Stimulated activated CD8-positive, alpha-beta memory T cell treated with anti-CD3 and anti-CD28 coated beads, Interleukin-2, amount 100 ng/mL, for 1 hour (primary cell): ENCODE data around the gene PCNA.
A peak's percentile ranks its signal among the peaks of the same experiment; 100 is the strongest.

Experiments
- DNase-seq, 2 donors: peaks; one replicate each; pipeline ENCODE4 v3.0.0-alpha.2; 2020; ENCODE audit warnings: low read depth in 2 of 2

PCNA gene

DNA sequence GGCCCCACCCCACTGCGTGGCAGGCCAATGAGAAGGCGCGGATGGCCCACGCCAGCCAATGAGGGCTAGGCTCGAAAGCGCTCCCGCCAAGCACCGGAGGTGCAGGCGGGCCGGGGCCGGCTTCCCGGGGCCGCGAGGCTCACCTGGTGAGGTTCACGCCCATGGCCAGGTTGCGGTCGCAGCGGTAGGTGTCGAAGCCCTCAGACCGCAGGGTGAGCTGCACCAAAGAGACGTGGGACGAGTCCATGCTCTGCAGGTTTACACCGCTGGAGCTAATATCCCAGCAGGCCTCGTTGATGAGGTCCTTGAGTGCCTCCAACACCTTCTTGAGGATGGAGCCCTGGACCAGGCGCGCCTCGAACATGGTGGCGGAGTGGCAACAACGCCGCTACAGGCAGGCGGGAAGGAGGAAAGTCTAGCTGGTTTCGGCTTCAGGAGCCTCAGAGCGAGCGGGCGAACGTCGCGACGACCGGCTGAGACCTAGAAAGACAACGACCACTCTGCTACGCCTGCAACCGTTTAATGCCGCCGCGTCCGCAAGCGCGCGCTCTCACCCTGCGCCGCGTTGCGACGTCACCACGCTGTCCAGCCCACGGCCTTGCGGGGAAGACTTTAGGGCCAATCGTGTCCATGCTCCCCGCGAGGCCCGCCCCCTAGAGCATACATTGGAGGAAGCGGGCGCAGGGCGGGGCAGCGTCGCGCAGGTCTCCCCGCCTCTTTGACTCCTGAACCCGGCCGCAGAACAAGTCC is at the start of gene PCNA:
PCNA (minus strand) TSS at position 524 of the 750 bp plus-strand sequence; CDS start at position 364, 160 bp downstream.
- peak; percentile 89 to 90 for DNase-seq

- no peak for DNase-seq
Measured at GRCh38 chr20:5168651-5169396, 49.1 kb upstream of the PCNA start.

GRCh38 chr20:5164645-5165625 is 45.2 kb upstream of the PCNA start:
- no peak for DNase-seq

- no peak for DNase-seq
Measured at GRCh38 chr20:5161536-5162164, 41.9 kb upstream of the PCNA start.

DNA sequence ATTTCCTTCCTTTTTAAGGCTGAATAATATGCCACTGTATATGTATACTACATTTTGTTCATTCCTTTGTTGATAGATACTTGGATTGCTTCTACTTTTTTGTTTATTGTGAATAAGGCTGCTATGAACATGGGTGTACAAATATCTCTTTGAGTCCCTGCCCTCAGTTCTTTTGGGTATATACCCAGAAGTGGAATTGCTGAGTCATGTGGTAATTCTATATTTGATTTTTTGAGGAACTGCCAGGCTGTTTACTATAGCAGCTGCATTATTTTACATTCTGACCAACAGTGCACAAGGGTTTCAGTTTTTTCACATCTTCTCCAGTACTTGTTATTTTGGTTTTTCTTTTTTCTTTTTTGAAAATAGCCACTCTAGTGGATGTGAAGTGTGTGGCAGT is 41.1 kb upstream of the PCNA start:
- DNase-seq: no peak

DNA sequence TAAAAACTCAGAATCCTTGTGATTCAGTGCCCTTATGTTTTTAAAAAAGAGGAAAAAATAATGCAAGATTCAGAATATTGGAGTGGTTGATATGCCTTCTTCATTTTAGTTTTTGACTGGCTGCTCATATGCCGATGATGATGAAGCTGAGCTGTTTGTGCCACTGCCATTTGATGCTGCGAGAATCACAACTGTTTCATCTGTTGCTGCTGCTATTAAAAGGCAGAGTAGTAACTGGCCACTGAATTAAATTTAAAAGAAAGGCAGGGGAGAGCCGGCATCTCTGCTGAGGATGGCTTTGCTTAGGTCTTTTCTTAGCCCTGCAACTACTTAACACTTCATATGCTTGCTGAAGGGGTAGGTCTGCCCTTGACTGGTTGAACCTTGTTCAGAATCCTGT is 40.2 kb upstream of the PCNA start:
- no peak for DNase-seq

DNA sequence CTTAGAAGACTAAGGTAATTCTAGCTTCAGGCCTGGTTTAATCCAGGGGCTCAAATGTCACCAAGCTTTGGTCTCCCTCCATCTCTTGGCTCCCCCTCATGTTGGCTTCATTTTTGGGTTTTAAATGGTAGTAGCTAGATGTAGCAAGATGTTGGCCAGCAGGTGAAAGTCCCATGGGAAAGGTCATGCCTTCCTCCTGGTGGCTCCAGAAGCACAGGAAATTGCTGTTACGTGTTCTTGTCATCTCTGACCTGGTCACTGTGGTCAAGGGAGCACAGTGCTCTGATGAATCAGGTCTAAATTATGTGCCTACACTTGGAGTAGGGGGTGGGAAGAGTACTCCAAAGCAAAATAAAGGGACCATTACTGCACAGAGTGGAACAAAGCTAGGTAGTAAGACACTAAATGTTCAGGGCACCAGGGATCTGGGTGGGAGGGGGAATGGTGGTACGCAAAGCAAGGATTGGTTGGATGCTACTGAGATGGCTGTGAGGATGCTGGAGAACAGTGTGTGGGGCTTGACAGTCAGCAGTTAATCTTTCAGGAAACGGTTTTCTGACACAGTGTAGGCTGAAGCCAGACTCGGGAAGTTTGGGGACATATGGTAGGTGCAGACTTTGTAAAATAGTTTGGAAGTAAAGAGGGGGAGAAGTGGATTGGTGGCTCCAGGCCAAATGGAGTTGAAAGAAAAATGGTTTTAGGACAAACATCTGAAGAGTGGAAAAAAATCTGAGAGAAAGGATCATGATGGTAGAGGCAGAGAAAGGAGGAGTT is 37.1 kb upstream of the PCNA start:
- DNase-seq: no peak

DNA sequence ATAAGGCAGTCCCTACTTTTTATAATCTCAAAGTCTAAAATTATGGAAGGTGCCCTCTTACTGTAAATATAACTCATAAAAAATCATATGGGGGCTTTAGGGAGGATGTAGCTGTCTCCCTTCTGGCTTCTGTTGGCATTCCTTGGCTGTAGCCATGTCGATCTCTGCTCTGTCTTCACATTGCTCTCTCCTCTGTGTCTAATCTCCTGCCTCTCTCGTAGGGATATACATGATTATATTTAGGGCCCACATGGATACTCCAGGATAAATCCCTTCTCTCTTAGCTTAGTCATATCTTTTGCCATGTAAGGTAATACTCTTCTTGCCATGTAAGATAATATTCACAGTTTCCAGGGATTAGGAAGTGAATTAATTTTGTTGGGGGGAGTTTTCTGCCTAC is 35.6 kb upstream of the PCNA start:
- DNase-seq: no peak

DNA sequence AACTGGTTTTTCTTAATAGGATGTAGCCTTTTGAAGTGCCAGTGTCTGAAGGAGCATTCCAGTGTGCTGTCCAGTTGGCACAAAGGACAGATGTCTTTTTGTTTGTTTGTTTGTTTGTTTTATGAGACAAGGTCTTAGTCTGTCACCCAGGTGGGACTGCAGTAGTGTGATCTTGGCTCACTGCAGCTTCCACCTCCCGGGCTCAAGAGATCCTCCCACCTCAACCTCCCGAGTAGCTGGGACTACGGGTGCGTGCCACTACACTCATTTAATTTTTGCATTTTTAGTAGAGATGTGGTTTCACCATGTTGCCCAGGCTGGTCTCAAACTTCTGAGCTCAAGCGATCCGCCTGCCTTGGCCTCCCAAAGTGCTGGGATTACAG is 34.8 kb upstream of the PCNA start:
- no peak for DNase-seq

GRCh38 chr20:5153612-5154542 is 34.1 kb upstream of the PCNA start:
- DNase-seq: no peak

DNA sequence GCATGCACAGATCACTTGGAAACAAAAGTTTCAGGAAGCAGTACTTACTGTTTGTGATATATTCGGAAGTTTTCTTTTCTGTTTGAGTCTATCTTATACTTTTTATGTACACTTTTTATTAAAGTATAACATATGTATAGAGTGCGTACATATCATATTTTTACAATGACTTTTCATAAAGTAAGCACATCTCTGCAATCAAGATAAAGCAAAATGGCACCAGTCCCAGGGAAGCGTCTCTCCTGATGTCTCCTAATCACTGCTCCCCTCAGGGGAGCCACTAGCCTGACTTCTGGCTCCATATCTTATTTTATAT is 33.4 kb upstream of the PCNA start:
- no peak for DNase-seq

DNA sequence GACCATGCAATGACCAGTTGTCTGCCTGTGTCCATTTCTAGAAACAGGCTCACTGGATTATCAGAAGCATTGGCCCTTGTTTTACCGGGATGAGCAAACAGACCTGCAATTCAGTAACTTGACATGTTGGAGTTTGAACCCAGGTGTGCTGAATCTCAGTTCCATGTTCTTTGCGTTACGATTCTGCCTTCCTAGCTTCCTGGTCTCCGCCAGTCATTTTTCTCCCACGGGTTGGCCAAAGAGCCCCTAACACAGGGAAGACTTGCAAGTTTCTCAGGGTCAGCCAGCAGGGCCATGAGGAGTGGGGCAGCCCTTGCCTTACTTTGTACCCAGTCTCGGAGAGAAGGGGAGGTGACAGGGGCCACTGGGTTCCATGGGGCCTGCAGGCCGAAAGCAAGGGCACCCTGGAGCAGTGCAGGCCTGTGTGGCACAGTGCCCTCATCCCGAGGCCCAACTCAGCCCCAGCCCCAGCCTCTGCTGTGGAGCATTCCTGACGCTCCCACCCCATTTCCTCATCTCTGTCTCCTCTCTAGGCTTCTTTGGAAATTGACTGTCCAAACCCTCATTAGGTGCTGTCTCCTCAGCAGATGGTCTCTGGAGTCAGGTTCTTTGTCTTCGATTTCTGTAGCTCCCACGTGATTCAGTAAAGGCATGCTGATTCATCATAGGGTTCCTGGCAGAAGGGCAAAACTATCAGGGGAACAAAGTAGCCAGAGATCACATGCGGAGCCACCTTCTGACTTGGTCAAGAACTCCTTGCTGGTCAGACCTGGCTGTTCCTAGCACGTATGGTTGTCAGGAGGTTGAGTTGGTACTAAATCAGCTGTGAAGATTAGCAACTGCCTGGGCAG is 30.7 kb upstream of the PCNA start:
- no peak for DNase-seq

GRCh38 chr20:5149892-5150225 is 30.1 kb upstream of the PCNA start:
- DNase-seq: no peak

GRCh38 chr20:5148581-5148980 is 28.8 kb upstream of the PCNA start:
- no peak for DNase-seq

DNA sequence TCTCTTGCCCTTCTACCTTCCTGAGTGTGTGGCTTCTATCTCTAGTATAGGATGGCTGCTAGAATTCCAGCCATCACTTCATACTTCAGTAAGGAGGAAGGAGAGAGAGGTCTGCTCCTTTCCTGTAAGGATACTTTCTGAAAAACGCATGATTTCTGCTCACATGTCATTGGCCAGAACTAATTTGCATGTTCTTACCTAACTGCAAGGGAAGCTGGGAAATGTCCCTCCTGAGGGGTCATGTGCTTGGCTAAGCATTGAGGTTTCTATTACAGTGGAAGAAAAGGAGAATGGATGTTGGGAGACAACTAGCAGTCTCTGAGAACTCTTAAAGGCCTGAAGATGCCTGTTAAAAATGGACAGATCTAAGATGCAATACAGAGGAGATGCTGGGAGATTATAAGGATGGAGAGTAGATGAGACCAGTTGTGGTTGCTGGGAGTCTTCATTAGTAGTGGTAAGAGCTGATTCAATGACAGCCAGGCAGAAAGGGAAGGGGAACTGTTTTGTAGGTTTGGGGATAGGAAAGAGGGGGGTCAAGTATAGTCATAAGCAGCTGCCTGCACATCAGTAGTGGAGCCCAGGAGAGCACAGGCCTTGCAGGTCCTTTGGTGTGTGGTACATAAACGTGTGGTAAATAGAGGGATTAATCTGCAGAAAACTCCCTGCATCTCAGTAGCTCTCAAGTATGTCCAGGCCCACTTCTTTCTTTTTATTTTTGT is 27.3 kb upstream of the PCNA start:
- DNase-seq: no peak

DNA sequence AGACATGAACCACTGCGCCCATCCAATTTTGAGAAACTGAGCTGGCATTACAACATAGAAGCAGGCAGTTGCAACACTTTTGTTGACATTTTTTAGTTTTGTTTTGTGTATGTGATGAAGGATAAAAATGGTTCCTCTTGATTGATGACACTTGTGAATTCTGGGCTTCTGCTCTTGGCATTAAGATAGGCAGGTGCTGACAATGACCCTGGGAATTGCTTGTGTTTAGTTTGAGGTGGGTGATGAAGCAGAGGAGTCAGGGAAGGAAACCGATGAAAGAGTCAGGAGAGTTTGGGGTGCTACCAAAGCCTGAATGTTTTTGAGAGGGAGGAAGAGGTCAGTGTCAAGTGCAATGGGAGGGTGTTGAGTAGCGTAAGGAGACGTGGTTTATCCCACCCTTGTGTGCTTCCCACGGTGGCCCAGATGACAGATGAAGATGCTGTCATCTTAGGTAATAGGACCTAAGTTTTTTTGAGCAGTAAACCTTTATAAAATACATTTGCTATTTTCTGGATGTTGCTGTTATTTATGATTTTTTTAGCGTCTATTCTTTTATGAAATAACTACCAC is 26.4 kb upstream of the PCNA start:
- no peak for DNase-seq

- no peak for DNase-seq
Measured at GRCh38 chr20:5145365-5146098, 25.8 kb upstream of the PCNA start.
